IPS-18a (cell line): Measurements from ENCODE around the gene HOXB3.

Source experiments
- H3K27ac ChIP-seq: one replicate; pipeline ENCODE4 v1.5.1; 2013; ENCODE audit warnings: low read length
- H3K27me3 ChIP-seq: one replicate; pipeline ENCODE4 v1.6.1; 2013; ENCODE audit warnings: mild to moderate bottlenecking, low read length; ENCODE audit not compliant: control insufficient read depth, insufficient read depth
- H3K36me3 ChIP-seq: one replicate; pipeline ENCODE4 v1.6.1; 2013; ENCODE audit warnings: low read depth, low read length; ENCODE audit not compliant: control insufficient read depth
- H3K4me1 ChIP-seq: one replicate; pipeline ENCODE4 v1.6.1; 2013; ENCODE audit warnings: low read depth, low read length; ENCODE audit not compliant: control insufficient read depth
- H3K4me3 ChIP-seq: one replicate; pipeline ENCODE4 v1.5.1; 2013; ENCODE audit warnings: low read length
- H3K9ac ChIP-seq: one replicate; pipeline ENCODE4 v1.6.1; 2013; ENCODE audit warnings: mild to moderate bottlenecking, low read length, moderate library complexity
- H3K9me3 ChIP-seq: one replicate; pipeline ENCODE4 v1.6.1; 2013; ENCODE audit warnings: low read depth, low read length; ENCODE audit not compliant: control insufficient read depth

The HOXB3 gene

GRCh38 chr17:48615047-48615962 lies 25.3 kb upstream of the HOXB3 start, which contains the start of gene HOXB8:
HOXB8 (minus strand) TSS chr17:48615292; CDS start chr17:48614704, 588 bp downstream.
- H3K4me1 ChIP-seq = peaks cover 3% of the 10 kb centered on the region
- no peaks in the 10 kb centered on the region for H3K36me3 ChIP-seq
- H3K27me3 ChIP-seq = peaks cover 100% of the 10 kb centered on the region
- no peaks in the 10 kb centered on the region for H3K9me3 ChIP-seq
- H3K4me3 ChIP-seq = no peak within 1 kb of the TSS
- no peak within 1 kb of the TSS for H3K9ac ChIP-seq
- H3K27ac ChIP-seq = no peak within 1 kb of the TSS

DNA sequence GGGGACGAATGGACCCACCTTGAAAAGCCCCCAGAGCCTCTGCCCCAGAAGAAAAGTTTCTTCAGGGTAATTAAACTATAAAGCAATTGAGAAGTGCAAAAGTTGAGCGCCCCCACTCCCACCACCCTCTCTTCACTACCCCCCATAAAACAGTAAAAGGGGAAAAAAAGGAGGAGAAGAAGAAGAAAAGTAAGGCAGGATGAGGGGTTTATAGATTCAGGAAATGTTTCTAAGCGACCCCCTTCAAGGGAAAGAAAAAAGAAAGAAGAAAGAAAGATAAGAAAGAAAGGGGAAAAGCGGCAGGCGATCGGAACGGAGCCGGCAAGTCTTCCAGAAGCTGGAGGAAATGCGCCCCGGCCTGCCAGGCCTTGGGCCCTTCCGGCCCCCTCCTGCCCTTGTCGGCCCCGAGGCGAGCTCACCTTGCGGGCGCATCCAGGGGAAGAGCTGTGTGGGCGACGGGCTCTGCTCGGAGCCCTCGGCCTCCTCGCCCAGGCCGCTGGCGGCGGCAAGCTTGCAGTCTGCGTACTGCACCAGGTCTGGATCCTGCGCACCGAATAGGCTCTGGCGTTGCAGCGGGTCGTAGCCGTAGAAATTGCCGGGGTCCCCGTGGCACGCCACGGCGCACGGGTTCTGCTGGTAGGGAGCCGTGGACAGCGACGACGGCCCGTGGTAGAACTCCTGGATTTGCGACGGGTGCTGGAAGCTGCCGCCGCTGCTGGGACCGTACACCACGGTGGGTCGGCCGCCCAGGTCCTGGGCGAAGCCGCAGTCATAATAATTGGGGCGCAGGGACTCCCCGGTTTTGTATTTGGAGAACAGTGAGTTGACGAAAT lies 24.0 kb upstream of the HOXB3 start:
- Histone ChIP-seq H3K36me3 (no peaks in the 10 kb centered on the region), H3K4me3 (no peak overlapping the region)

GRCh38 chr17:48612854-48613691 lies 23.0 kb upstream of the HOXB3 start:
- no peak overlapping the region for H3K27ac ChIP-seq
- H3K9ac ChIP-seq = no peak overlapping the region
- no peaks in the 10 kb centered on the region for H3K36me3 ChIP-seq
- H3K9me3 ChIP-seq = no peaks in the 10 kb centered on the region
- peaks cover 100% of the 10 kb centered on the region for H3K27me3 ChIP-seq
- peak overlapping the region; percentile 14 for H3K4me3 ChIP-seq
- H3K4me1 ChIP-seq = peaks cover 3% of the 10 kb centered on the region

More for the DNA sequence above, 24.0 kb upstream of the HOXB3 start:
- Histone ChIP-seq H3K9ac (no peak overlapping the region), H3K27ac (no peak overlapping the region), H3K9me3 (no peaks in the 10 kb centered on the region), H3K4me1 (peaks cover 3% of the 10 kb centered on the region), H3K27me3 (peaks cover 100% of the 10 kb centered on the region)

DNA sequence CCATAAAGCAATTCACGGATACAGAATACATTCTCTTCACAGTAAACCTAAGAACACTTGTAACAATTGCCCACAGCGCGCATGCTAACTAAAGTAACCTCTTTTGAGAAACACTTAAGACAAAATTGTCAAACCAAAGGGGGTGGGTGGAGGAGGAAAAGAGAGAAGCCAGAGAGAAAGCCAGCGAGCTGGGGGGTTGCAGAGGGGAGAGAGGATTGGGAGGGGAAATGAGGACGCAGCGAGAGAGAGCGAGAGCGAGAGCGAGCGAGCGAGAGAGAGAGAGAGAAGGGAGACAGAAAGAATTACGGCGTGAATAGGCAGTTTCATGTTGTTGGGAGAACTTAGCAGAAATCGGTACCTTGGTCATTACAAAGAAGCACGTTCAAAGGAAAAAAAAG lies 22.4 kb upstream of the HOXB3 start:
- Histone ChIP-seq H3K4me3 (no peak overlapping the region), H3K27ac (no peak overlapping the region), H3K27me3 (peaks cover 100% of the 10 kb centered on the region), H3K4me1 (peaks cover 3% of the 10 kb centered on the region), H3K36me3 (no peaks in the 10 kb centered on the region), H3K9ac (no peak overlapping the region), H3K9me3 (no peaks in the 10 kb centered on the region)

GRCh38 chr17:48611681-48612455 lies 21.8 kb upstream of the HOXB3 start:
- H3K36me3 ChIP-seq = no peaks in the 10 kb centered on the region
- H3K9me3 ChIP-seq = no peaks in the 10 kb centered on the region
- peaks cover 3% of the 10 kb centered on the region for H3K4me1 ChIP-seq
- H3K9ac ChIP-seq = no peak overlapping the region
- no peak overlapping the region for H3K27ac ChIP-seq
- no peak overlapping the region for H3K4me3 ChIP-seq
- peaks cover 100% of the 10 kb centered on the region for H3K27me3 ChIP-seq

- Histone ChIP-seq H3K27me3 (peaks cover 100% of the 10 kb centered on the region), H3K27ac (no peak overlapping the region), H3K4me3 (no peak overlapping the region), H3K4me1 (peaks cover 3% of the 10 kb centered on the region), H3K36me3 (no peaks in the 10 kb centered on the region), H3K9ac (no peak overlapping the region), H3K9me3 (no peaks in the 10 kb centered on the region)
Measured at GRCh38 chr17:48611213-48611612, 21.2 kb upstream of the HOXB3 start.

DNA sequence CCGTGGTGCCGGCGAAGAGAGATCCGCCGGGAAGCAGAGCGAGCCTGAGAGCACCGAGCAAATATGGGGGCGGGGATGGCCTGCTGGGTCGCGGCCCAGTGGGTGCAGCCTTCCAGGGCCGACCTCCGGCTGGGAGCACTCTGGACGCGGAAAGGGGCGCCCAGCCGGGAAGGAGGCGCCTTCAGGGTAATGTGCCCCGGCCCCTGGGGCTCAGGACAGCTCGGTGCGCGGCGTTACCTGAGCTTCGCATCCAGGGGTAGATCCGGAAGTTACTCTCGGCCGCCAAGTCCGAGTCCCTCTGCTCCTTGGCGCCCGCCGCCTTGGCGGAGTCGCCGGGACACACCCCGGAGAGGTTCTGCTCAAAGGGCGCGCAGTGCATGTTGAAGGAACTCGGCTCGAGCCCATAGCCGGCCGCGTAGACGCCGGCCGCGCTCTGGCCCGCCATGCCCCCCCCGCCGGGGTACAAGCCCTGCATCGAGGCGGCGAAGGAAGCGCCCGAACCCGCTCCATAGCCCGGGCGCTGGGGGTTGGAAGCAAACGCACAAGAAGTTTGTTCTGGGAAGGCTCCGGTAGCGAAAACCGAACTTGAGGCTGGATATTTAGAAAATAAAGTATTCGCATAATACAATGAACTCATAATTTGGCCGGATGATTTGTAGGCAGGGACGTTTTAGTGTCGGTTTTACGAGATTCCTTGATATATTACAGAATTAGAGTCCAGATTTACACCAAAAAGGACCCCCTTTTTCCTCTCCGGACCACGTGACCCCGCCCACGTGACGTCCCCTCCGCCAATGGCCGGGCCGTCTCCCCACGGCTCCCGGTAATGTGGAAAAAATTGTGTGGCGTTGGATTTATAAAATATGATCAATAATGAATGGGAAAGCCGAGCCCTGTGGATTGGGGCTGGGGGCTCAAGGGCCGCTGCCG lies 20.5 kb upstream of the HOXB3 start, which contains the start of gene HOXB7:
TSS of gene HOXB7 (minus strand) at position 736 of the 930 bp plus-strand sequence. CDS start at position 637, 99 bp downstream.
- Histone ChIP-seq H3K9me3 (no peaks in the 10 kb centered on the region), H3K36me3 (no peaks in the 10 kb centered on the region), H3K4me1 (peaks cover 3% of the 10 kb centered on the region), H3K27me3 (peaks cover 100% of the 10 kb centered on the region), H3K4me3 (peak within 1 kb of the TSS; percentile 30), H3K27ac (no peak within 1 kb of the TSS), H3K9ac (no peak within 1 kb of the TSS)

DNA sequence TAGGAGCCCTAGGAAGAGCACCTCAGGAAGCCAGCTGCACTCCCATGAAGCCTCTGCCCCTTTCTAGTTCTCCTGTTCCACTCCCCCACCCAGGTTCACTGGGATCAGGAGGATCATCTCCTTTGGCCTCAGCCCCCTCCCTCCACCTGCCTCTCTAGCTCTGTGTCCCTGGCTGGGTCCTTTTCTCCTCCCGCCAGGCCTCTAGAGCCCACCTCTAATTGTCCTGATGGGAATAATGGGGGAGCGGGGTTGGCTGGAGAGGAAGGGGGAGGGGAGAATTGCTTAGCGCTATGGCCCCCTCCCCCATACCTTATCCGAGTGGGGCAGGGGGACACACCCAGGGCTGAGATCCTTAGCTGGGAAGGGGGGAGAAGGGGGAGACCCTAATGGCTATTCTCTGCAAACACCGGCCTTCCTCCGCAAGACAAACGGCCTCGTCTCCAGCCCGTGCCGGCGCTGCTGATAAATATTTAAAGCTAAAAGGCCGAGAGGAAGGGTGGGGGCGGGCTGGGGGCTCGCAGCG lies 19.8 kb upstream of the HOXB3 start:
- Histone ChIP-seq H3K4me3 (no peak overlapping the region), H3K36me3 (no peaks in the 10 kb centered on the region), H3K27me3 (peaks cover 100% of the 10 kb centered on the region), H3K4me1 (peaks cover 3% of the 10 kb centered on the region), H3K27ac (no peak overlapping the region), H3K9me3 (no peaks in the 10 kb centered on the region), H3K9ac (no peak overlapping the region)

DNA sequence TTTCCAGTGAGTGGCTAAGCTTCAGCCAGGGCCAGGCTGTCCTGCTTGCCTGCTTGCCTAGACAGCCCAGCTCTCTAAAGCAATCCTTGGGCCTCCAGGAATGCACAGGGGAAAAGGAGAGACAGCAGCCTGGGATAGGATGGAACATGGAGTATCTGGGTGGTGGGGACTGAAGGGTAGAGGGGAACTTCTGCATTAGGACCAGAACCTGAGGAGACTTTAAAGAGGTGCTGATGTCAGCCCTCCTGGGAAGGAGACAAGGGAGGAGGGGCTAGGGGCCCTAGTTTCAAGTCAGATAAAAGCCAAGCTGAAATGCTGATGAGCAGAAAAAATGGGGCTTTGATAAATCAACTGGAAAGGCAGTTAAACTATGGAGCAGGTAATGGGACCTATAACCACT lies 19.0 kb upstream of the HOXB3 start:
- peaks cover 100% of the 10 kb centered on the region for H3K27me3 ChIP-seq
- H3K9me3 ChIP-seq = no peaks in the 10 kb centered on the region
- H3K4me1 ChIP-seq = peaks cover 3% of the 10 kb centered on the region
- no peak overlapping the region for H3K4me3 ChIP-seq
- no peaks in the 10 kb centered on the region for H3K36me3 ChIP-seq
- H3K27ac ChIP-seq = no peak overlapping the region
- no peak overlapping the region for H3K9ac ChIP-seq

DNA sequence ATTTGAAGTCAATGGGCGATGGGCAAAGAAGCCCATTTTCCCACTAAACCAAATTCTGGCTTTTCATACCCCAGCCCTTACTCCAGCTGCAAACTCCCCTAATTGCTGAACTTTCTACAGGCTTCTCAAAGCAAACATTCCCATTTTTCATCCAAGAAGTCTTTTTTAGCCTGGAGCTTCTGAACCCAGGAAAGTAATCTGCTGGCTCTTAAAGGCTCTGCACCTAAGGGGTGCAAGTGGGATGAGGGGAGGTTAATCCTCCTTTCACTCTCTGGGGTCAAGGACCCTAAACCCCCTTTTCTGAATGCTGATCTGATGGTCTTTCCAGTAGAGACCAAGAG lies 18.4 kb upstream of the HOXB3 start:
- H3K36me3 ChIP-seq = no peaks in the 10 kb centered on the region
- no peak overlapping the region for H3K27ac ChIP-seq
- no peak overlapping the region for H3K9ac ChIP-seq
- H3K4me1 ChIP-seq = peaks cover 3% of the 10 kb centered on the region
- no peaks in the 10 kb centered on the region for H3K9me3 ChIP-seq
- H3K4me3 ChIP-seq = no peak overlapping the region
- H3K27me3 ChIP-seq = peaks cover 100% of the 10 kb centered on the region
